Stimulated activated CD4-positive, alpha-beta T cell treated with anti-CD3 and anti-CD28 coated beads, TNF-alpha, amount 100 ng/mL, for 4 hours (primary cell): ENCODE data around the gene SLC22A7.
"Not testable (repeated sequence)": the region's sequence is repeated elsewhere in the genome, so short reads cannot be mapped to it uniquely, and the experiment has no call there.

Source experiments
- DNase-seq, 3 experiments: peaks; one replicate each; pipeline ENCODE4 v3.0.0-alpha.2; 2020; ENCODE audit warnings: low read depth in 3 of 3

Gene SLC22A7

GRCh38 chr6:43339168-43339567 is 41.1 kb downstream of the SLC22A7 start:
- DNase-seq = no peak

- DNase-seq = not testable (repeated sequence)
Observed at GRCh38 chr6:43346243-43346642, 48.2 kb downstream of the SLC22A7 start.

DNA sequence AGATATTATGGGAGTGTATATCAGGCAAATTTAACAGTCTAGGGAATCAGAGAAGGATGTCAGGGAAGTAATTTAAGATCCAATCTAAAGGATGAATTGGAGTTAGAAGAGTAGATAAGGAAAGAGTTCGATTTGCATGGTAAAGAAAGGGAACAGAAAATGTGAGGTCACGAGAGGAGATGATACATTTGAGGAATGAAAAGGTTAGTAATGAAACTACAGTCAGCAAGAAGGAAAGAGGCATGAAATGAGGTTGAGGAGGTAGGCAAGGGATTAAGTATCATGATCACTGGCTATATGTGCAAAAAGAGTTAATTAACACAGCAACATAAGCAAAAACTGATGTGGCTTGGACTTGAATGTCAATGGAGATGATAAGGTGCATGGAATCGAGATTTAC is 49.0 kb downstream of the SLC22A7 start:
- no peak for DNase-seq

GRCh38 chr6:43347444-43347843 is 49.4 kb downstream of the SLC22A7 start:
- no peak for DNase-seq

GRCh38 chr6:43351951-43352350 is 53.9 kb downstream of the SLC22A7 start:
- DNase-seq = not testable (repeated sequence)
